Measurements from ENCODE around the gene DDX18.

GRCh38 chr2:117770730-117771129 lies 43.8 kb upstream of the DDX18 start:
- no peak for TF ChIP-seq CTCF (conservative IDR thresholded peaks at IDR 0.05)
- TF ChIP-seq EZH2 (IDR thresholded peaks at IDR 0.05; ENCODE audit: low read depth), result no peak

Data from PC-9 (cell line).